ENCODE data around the gene TPST1.

DNA sequence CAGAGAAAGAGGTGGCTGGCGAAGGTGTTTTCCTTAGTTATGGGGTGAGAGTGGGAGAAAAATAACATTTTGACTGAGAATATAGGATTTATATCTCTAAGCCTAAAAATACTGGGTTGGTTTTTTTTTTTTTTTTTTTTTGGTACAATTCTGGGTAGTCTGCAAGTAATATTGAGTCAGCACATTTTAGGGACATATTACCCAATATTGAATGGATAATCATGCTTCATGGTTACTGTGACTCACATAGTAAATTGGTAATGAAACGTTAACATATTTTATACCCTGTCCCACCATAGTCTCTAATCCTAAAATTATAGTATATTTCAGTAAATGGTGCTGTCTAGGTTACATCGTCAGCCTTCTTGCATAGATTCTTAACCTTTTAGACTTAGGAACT is 91.4 kb downstream of the TPST1 start:
- TF ChIP-seq, protein P1, sequence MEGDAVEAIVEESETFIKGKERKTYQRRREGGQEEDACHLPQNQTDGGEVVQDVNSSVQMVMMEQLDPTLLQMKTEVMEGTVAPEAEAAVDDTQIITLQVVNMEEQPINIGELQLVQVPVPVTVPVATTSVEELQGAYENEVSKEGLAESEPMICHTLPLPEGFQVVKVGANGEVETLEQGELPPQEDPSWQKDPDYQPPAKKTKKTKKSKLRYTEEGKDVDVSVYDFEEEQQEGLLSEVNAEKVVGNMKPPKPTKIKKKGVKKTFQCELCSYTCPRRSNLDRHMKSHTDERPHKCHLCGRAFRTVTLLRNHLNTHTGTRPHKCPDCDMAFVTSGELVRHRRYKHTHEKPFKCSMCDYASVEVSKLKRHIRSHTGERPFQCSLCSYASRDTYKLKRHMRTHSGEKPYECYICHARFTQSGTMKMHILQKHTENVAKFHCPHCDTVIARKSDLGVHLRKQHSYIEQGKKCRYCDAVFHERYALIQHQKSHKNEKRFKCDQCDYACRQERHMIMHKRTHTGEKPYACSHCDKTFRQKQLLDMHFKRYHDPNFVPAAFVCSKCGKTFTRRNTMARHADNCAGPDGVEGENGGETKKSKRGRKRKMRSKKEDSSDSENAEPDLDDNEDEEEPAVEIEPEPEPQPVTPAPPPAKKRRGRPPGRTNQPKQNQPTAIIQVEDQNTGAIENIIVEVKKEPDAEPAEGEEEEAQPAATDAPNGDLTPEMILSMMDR (IDR thresholded peaks at IDR 0.05) = no peak
- TF ChIP-seq POLR2A (IDR thresholded peaks at IDR 0.05) (no peak), EP300 (IDR thresholded peaks at IDR 0.05) (no peak)
